H9 (cell line): ENCODE results near the gene GSK3A. TPM values are rescaled to one million over a fixed set of nuclear protein-coding genes. Genes with fewer than 3 reads are reported as not detected.

ENCODE experiments used
- DNase-seq: peaks from one replicate; pipeline ENCODE4 v3.0.0-alpha.2; 2017
- H2AFZ ChIP-seq: one replicate; pipeline ENCODE4 v1.6.1; 2013; ENCODE audit warnings: mild to moderate bottlenecking, low read length, control low read depth, moderate library complexity
- H2AK5ac ChIP-seq: 2 replicates; pipeline ENCODE4 v1.6.1; 2013; ENCODE audit warnings: low read length, control low read depth, mixed read lengths; ENCODE audit not compliant: insufficient read length
- H2BK120ac ChIP-seq: one replicate; pipeline ENCODE4 v1.6.1; 2013; ENCODE audit warnings: low read depth, mild to moderate bottlenecking, low read length, control low read depth, inconsistent platforms; ENCODE audit not compliant: poor library complexity, severe bottlenecking
- H2BK12ac ChIP-seq: 2 replicates; pipeline ENCODE4 v1.6.1; 2013; ENCODE audit warnings: low read length, control low read depth, mixed read lengths, low read depth; ENCODE audit not compliant: insufficient read length
- H2BK15ac ChIP-seq: 2 replicates; pipeline ENCODE4 v1.6.1; 2013; ENCODE audit warnings: low read depth, low read length, control low read depth
- H2BK20ac ChIP-seq: one replicate; pipeline ENCODE4 v1.6.1; 2013; ENCODE audit warnings: low read depth, mild to moderate bottlenecking, low read length, control low read depth, inconsistent platforms; ENCODE audit not compliant: poor library complexity, severe bottlenecking
- H2BK5ac ChIP-seq: 2 replicates; pipeline ENCODE4 v1.6.1; 2013; ENCODE audit warnings: low read length, control low read depth, mixed read lengths; ENCODE audit not compliant: insufficient read length
- H3K14ac ChIP-seq: 2 replicates; pipeline ENCODE4 v1.6.1; 2013; ENCODE audit warnings: low read length, control low read depth; ENCODE audit not compliant: insufficient read depth
- H3K18ac ChIP-seq: 2 replicates; pipeline ENCODE4 v1.6.1; 2013; ENCODE audit warnings: low read depth, mild to moderate bottlenecking, mixed read lengths, low read length, control low read depth; ENCODE audit not compliant: insufficient read length
- H3K23ac ChIP-seq: 2 replicates; pipeline ENCODE4 v1.6.1; 2013; ENCODE audit warnings: low read length, control low read depth, mixed read lengths, low read depth; ENCODE audit not compliant: insufficient read length
- H3K23me2 ChIP-seq: 2 replicates; pipeline ENCODE4 v1.6.1; 2013; ENCODE audit warnings: low read depth, mild to moderate bottlenecking, mixed read lengths, low read length, control low read depth; ENCODE audit not compliant: insufficient read length, poor library complexity, severe bottlenecking
- H3K27ac ChIP-seq: 2 replicates; pipeline ENCODE4 v1.5.1; 2013; ENCODE audit warnings: low read length, control low read depth, mixed read lengths, low read depth; ENCODE audit not compliant: insufficient read length
- H3K27me3 ChIP-seq: 2 replicates; pipeline ENCODE4 v1.6.1; 2013; ENCODE audit warnings: low read length, control low read depth, inconsistent platforms; ENCODE audit not compliant: insufficient read depth
- H3K4ac ChIP-seq: 2 replicates; pipeline ENCODE4 v1.6.1; 2013; ENCODE audit warnings: low read depth, mild to moderate bottlenecking, control low read depth, inconsistent platforms, low read length, moderate library complexity
- H3K4me1 ChIP-seq: 2 replicates; pipeline ENCODE4 v1.6.1; 2013; ENCODE audit warnings: low read length, control low read depth, inconsistent platforms; ENCODE audit not compliant: insufficient read depth
- H3K4me2 ChIP-seq: 2 replicates; pipeline ENCODE4 v1.6.1; 2013; ENCODE audit warnings: low read length, control low read depth, mixed read lengths; ENCODE audit not compliant: insufficient read length, insufficient read depth
- H3K56ac ChIP-seq: 2 replicates; pipeline ENCODE4 v1.6.1; 2013; ENCODE audit warnings: low read depth, mild to moderate bottlenecking, mixed read lengths, low read length, control low read depth; ENCODE audit not compliant: insufficient read length
- H3K79me1 ChIP-seq: 2 replicates; pipeline ENCODE4 v1.6.1; 2013; ENCODE audit warnings: low read depth, mild to moderate bottlenecking, moderate library complexity, low read length, control low read depth, inconsistent platforms; ENCODE audit not compliant: insufficient read depth, poor library complexity, severe bottlenecking
- H3K79me2 ChIP-seq: 2 replicates; pipeline ENCODE4 v1.6.1; 2013; ENCODE audit warnings: low read length, control low read depth, inconsistent platforms; ENCODE audit not compliant: insufficient read depth
- H3K9ac ChIP-seq: 2 replicates; pipeline ENCODE4 v1.6.1; 2013; ENCODE audit warnings: low read length, control low read depth, mixed read lengths; ENCODE audit not compliant: insufficient read length; ENCODE audit errors: extremely low read depth
- H3K9me3 ChIP-seq: one replicate; pipeline ENCODE4 v1.6.1; 2013; ENCODE audit warnings: low read depth, low read length, inconsistent platforms; ENCODE audit not compliant: control insufficient read depth
- H3T11ph ChIP-seq: one replicate; pipeline ENCODE4 v1.6.1; 2013; ENCODE audit warnings: mild to moderate bottlenecking, low read length, control low read depth, inconsistent platforms
- H4K20me1 ChIP-seq: one replicate; pipeline ENCODE4 v1.6.1; 2013; ENCODE audit not compliant: control insufficient read depth, insufficient read length, insufficient read depth
- H4K5ac ChIP-seq: 2 replicates; pipeline ENCODE4 v1.6.1; 2013; ENCODE audit warnings: low read depth, mild to moderate bottlenecking, mixed read lengths, low read length, control low read depth; ENCODE audit not compliant: insufficient read length
- H4K8ac ChIP-seq: replicated peaks from 2 replicates; pipeline ENCODE4 v1.6.1; 2013; ENCODE audit warnings: low read length, control low read depth, mixed read lengths, low read depth; ENCODE audit not compliant: insufficient read length
- H4K91ac ChIP-seq: 2 replicates; pipeline ENCODE4 v1.6.1; 2013; ENCODE audit warnings: low read depth, mild to moderate bottlenecking, moderate library complexity, mixed read lengths, low read length, control low read depth; ENCODE audit not compliant: insufficient read length
- H3K27ac Mint-ChIP-seq, 3 experiments: 2 replicates in 2 of 3; 3 replicates in 1 of 3; pipeline ENCODE4 v1.8.0; 2020 to 2021; ENCODE audit warnings: mixed read lengths in 3 of 3, mild to moderate bottlenecking in 1 of 3, moderate library complexity in 1 of 3
- H3K27me3 Mint-ChIP-seq: 2 replicates; pipeline ENCODE4 v1.8.0; 2021; ENCODE audit warnings: low read depth, mild to moderate bottlenecking, moderate library complexity, mixed read lengths
- H3K36me3 Mint-ChIP-seq, 3 experiments: 2 replicates in 2 of 3; 3 replicates in 1 of 3; pipeline ENCODE4 v1.8.0; 2020 to 2021; ENCODE audit warnings: low read depth in 3 of 3, mixed read lengths in 3 of 3; ENCODE audit not compliant: insufficient read depth in 1 of 3
- H3K4me1 Mint-ChIP-seq, 2 experiments: 2 replicates each; pipeline ENCODE4 v1.8.0; 2020; ENCODE audit warnings: mixed read lengths in 2 of 2
- H3K4me3 Mint-ChIP-seq, 2 experiments: 2 replicates in 1 of 2; 3 replicates in 1 of 2; pipeline ENCODE4 v1.8.0; 2020 to 2021; ENCODE audit warnings: mild to moderate bottlenecking in 2 of 2, mixed read lengths in 2 of 2, moderate library complexity in 1 of 2
- H3K9me3 Mint-ChIP-seq, 2 experiments: 2 replicates in 1 of 2; 3 replicates in 1 of 2; pipeline ENCODE4 v1.8.0; 2020; ENCODE audit warnings: mild to moderate bottlenecking in 2 of 2, mixed read lengths in 2 of 2, moderate library complexity in 1 of 2
- WGBS: extraction: QIAGEN DNeasy Blood & Tissue Kit; methylation state at CpG from one replicate; pipeline ENCODE4 v1.1.7; 2013; ENCODE audit warnings: missing lambda C conversion rate, low lambda C conversion rate, mixed read lengths; ENCODE audit not compliant: insufficient read length; ENCODE audit errors: extremely low coverage; 5-methylcytosine and 5-hydroxymethylcytosine counted together
- total RNA-seq: library from RNA; stranded (reverse); gene quantifications from 2 replicates; pipeline ENCODE4 v1.2.1, GENCODE V29; 2021
- TF ChIP-seq, protein P1 (sequence below): fragments of 200-600 bp; sonication (generic); conservative IDR thresholded peaks from 3 replicates; pipeline ENCODE4 v1.8.0; 2021; ENCODE audit warnings: antibody characterized with exemption, mild to moderate bottlenecking

GSK3A gene
- total RNA-seq, 1 experiment from 2014 or later, result 52.4 TPM

DNA sequence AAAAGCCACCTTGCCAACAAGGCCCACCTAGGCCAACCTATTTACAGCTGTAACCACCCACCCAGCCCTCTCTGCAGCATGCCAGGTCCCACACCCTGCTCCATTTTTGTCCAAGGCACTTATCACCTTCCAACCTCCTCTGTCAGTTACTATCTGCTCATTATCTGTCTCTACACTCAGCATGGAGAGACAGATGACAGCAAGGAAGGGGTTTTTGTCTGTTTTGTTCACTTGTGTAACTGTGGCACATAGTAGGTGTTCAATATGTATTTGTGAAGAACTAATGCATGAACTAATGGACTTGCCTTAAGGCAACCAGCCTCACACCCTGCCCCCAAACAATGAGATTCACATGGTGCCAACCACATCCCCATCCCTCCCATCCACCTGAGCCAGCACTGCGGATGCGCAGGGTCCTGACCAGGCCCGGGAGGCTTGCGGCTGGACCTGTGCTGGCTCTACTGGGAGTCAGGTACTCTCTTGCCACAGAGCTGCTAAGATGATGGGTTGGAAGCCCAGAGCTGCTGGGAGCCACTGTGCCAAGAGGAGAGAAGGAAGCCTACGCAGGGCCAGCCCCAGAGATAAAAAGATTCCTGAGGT, 42.2 kb downstream of the GSK3A start:
- Histone ChIP-seq H3K27ac (no peak overlapping the region), H2BK12ac (no peak overlapping the region), H3K23ac (no peak overlapping the region), H3K9me3 (no peaks in the 10 kb centered on the region), H3K4me2 (no peak overlapping the region), H3K4ac (no peak overlapping the region), H3T11ph (no peak overlapping the region), H2BK120ac (no peak overlapping the region), H4K91ac (no peak overlapping the region), H3K18ac (no peak overlapping the region), H4K5ac (no peak overlapping the region), H3K9ac (no peak overlapping the region), H2BK20ac (no peak overlapping the region), H3K79me2 (peaks cover 6% of the 10 kb centered on the region; the same call in 1 of the 2 replicates), H2BK15ac (no peak overlapping the region), H2AK5ac (no peak overlapping the region), H3K27me3 (no peaks in the 10 kb centered on the region), H4K20me1 (no peaks in the 10 kb centered on the region), H4K8ac (no peak overlapping the region), H2AFZ (no peak overlapping the region), H2BK5ac (no peak overlapping the region), H3K14ac (no peak overlapping the region), H3K79me1 (peaks cover 4% of the 10 kb centered on the region), H3K4me1 (peaks cover 4% of the 10 kb centered on the region; the same call in 1 of the 2 replicates), H3K56ac (no peak overlapping the region), H3K23me2 (peaks cover 2% of the 10 kb centered on the region)
- peaks cover 37 to 56% of the 10 kb centered on the region in 2 experiments for H3K4me1 Mint-ChIP-seq
- no peak for DNase-seq
- H3K4me3 Mint-ChIP-seq, result peak overlapping the region in 1 of 2 experiments; percentile 12; a peak in 2 of 5 replicates
- H3K9me3 Mint-ChIP-seq, result no peaks in the 10 kb centered on the region; a peak in 1 of 5 replicates
- H3K36me3 Mint-ChIP-seq, result peaks cover 51 to 86% (median 82%) of the 10 kb centered on the region in 3 experiments
- no CpG with 5 or more reads among the region's 5 CpGs for WGBS
- peak overlapping the region in 2 of 3 experiments; percentile 68 to 78; a peak in 4 of 7 replicates for H3K27ac Mint-ChIP-seq
- TF ChIP-seq, protein P1, sequence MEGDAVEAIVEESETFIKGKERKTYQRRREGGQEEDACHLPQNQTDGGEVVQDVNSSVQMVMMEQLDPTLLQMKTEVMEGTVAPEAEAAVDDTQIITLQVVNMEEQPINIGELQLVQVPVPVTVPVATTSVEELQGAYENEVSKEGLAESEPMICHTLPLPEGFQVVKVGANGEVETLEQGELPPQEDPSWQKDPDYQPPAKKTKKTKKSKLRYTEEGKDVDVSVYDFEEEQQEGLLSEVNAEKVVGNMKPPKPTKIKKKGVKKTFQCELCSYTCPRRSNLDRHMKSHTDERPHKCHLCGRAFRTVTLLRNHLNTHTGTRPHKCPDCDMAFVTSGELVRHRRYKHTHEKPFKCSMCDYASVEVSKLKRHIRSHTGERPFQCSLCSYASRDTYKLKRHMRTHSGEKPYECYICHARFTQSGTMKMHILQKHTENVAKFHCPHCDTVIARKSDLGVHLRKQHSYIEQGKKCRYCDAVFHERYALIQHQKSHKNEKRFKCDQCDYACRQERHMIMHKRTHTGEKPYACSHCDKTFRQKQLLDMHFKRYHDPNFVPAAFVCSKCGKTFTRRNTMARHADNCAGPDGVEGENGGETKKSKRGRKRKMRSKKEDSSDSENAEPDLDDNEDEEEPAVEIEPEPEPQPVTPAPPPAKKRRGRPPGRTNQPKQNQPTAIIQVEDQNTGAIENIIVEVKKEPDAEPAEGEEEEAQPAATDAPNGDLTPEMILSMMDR, result no peak
- H3K27me3 Mint-ChIP-seq, result peaks cover 6% of the 10 kb centered on the region
